Right ventricle myocardium superior (tissue), 1 donor: ENCODE data around the gene CCND2. TPM values are rescaled to one million over a fixed set of nuclear protein-coding genes. Genes with fewer than 3 reads are reported as not detected.

Experiments
- ATAC-seq: fragments of 200-7000 bp; cut with Tn5 transposase; one replicate; pipeline ENCODE4 v1.9.1; 2020; ENCODE audit warnings: mild to moderate bottlenecking; ENCODE audit not compliant: poor library complexity
- DNase-seq: peaks from one replicate; pipeline ENCODE4 v3.0.0-alpha.2; 2020
- intact Hi-C: fragments of 100-400 bp; cut with DNase I; formaldehyde crosslinking; loops from one replicate; pipeline ENCODE4 v1.11.2; 2022
- total RNA-seq: library from RNA; stranded (reverse); fragmentation: NEBNext Ultra II Directional; extraction: Animal tissue kit (Norgen Biotek cat#: 25700); gene quantifications from one replicate; pipeline ENCODE4 v1.2.1, GENCODE V29; 2021
- donor health status: DM: no; HTN: yes; CAD: no; lungs with severe emphysema.

CCND2 gene
- total RNA-seq, 1 donor from 2014 or later: 206 TPM

DNA sequence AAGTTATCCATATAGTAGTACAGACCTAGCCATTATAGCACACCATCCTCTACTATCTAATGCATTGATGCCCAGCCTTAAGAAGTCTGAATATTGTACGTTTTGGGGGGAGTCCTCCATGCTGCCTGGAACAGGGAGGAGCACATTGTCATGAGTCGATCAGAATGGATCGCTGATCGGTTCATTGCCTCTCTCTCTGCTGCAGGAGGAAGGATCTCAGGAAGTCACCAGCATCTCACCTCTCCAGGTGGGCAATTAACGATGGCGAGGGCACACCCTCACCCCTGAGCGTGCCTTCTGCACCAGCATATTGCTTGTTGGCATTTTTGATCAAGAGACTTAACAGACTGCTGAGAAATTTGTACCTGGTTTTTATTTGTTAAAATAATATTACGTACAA lies 11.5 kb downstream of the CCND2 start:
- intact Hi-C loops: no loop called here
- ATAC-seq: no peak
- no peak for DNase-seq

DNA sequence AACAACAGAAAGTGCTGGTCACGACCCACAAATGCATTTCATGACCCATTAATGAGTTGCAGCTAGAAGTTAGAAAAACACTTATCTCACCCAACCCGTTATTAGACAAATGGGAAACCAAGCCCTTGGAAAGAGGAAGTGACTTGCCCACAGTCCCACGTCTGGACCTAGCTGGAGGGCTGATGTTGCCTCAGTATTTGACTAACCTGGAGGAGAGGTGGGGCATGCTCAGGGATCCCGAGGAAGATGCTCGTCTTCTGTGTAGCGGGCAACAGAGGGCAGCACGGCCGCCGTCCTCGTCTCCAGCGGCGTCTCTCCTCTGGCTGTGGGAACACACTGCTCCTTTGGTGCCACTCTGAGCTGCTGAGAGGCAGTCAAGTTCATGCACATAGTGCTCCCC lies 12.7 kb downstream of the CCND2 start:
- ATAC-seq: no peak
- DNase-seq: no peak

DNA sequence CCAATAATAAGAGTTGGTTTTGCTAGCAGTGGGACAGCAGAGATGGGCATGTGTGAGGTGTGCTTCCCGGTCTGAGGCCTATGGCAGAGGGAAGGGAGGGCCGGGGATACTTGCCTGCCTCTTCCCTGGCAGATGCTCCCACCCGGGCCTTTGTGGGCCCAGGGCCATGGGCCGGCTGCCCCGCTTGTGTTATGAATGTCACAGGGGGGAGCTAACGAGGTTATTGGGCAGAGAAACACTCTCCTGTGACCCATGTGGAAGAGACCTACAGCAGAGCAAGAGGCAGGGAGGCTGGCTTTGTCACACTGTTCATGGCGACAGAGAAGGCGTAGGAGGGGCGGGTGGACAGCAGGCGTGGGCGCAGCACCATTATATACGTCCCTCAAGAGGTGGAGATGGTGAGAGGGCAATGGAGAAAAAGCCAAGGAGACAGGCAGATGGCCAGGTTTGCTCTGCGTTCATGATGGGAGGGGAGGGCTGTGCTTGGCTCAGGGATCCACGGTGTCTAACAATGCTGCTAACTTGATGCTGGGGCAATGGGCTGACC lies 13.3 kb downstream of the CCND2 start:
- intact Hi-C loops: no loop called here
- ATAC-seq (peak; percentile 14), DNase-seq (no peak)

More for the DNA sequence above, 12.7 kb downstream of the CCND2 start:
- intact Hi-C loops: no loop called here

DNA sequence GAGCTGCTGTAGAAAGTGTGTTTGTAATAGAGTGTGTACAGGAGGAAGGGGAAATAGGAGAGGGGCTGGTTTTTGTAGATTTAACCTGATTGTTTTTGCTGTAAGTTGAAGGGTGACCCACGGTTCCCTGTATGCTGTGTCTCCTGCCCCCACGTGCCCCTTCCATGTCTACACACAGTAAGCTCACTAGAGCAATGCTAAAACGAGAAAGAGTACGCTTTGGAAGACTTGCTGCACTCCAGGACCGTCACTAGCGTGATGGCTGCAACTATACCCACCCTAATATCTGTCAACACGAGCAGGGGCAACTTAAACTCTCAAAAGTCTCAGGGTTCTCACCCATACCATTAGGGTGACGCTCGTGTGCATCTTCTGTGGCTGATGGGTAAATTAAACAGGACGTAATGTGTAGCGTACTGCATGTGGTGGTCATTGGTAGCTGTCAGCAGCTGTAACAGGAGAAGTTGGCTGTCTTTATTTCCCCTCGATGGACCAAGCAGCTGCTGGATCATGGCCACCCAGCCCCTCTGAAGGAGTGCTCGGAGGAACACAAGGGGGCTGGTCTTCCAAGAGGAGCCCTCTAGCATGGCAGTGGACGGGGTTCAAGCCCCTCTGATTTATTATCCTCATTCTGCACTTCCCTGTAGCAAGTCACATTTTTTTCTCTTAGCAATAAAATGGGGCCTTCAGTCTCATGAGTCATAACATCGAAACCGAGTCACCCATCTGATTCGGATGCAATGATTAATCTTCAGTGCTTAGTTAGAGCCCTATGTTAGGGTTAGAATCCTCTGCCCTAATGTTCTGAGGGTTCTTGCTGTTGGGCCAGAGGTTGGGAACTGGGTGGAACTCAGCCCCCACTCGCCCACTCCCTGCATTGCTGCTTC lies 14.0 kb downstream of the CCND2 start:
- intact Hi-C loops: no loop called here
- ATAC-seq: no peak
- DNase-seq: no peak

DNA sequence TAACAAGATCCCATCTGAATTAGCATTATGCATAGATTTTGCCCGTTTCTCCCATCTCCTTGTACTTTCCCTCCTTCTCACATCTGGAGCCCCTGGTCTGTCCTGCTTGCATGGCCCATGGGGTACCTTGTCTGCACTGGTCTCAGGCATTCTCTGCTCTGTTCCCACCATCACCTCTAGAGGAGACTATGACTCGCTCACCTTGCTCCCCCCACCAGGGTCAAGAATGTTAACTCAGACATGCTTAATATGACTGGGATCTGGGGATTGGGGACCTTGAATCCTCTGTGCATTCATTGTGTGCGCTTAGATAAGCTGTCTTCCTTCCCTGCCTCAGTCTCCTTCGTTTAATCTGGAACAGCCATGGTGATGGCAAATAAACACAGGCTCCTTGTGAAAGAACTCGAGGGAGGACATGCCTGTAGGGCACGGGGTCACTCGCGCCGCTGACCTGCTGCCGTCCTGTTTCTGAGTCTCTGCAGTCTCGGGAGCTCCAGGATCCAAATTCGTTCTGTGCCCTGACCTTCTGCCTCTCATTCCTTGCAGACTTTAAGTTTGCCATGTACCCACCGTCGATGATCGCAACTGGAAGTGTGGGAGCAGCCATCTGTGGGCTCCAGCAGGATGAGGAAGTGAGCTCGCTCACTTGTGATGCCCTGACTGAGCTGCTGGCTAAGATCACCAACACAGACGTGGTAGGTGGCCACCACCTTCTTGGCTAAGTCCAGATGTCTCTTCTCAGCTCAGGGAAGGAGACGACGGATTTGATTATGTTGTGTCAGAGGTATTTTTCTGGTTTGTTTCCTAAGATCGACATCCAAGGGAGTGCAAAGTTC lies 15.0 kb downstream of the CCND2 start:
- ATAC-seq (no peak), DNase-seq (no peak)
- intact Hi-C loops: no loop called here

DNA sequence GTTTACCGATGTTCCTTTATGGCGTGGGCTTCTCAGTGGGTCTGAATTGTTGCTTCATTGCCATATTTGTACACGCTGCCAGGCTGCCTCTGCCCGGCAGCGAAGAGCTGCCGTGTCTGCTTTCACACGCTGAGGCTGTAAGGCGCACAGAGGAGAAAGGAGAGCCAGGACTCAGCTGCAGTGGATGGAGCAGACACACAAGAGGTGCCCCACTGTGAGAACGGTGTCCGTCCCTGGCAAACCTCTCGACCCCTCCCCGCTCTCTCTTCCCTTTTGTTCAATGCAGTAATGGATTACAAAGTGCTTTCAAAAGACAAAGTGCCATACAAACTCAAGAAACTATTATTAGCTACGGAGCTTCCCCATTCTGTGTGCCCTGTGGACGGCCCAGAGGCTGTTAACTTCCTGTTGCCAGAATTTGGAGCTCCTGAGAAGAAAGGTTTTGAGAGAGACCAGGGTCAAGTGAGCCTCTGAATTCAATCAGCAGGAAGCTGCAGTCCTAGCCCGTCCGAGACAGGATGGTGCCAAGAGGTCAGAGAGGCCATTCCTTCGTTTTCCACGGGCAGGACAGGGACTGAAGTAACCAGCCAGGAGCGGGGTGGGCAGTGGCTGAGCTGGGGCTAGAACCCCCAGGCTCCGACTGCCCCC lies 15.8 kb downstream of the CCND2 start:
- no peak for DNase-seq
- peak; percentile 25 for ATAC-seq
- intact Hi-C loops: no loop called here

DNA sequence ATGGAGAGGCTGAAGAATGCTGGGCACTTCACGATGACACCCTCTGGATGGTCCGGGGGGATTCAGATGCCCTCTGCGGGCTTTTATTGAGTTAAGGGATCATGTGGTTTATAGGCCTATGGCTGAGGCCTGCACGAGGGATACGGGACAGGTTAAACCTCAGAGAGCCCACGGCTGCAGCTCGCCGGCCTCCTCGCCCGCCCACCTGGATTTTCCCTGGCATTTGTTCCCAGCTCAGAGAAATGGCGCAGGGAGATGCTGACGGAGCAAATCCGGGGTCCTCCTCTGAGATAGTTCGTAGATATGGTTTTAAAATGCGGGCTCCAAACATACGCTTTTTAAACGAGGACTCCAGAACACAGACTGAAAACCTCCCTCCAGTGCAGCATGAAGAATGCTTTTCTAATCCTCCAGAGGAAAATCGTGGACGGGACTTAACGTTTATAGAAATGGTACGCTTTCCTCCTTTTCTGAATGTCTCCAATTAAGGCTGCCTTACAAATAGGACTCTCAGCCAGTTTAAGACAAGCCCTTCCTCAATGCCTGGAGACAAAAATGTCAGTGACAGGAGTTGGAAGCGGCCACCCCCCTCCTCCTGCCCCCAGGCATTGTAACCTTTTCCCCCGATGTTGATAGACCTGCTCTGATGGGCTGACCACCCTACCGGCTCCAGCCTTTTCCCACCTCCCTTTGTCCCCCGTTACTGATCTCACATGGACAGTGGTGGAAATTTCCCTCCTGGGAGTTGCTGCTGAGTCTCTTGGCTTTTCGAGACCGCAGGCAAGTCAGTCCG lies 16.6 kb downstream of the CCND2 start:
- no peak for ATAC-seq
- DNase-seq: no peak
- intact Hi-C loops: no loop called here

DNA sequence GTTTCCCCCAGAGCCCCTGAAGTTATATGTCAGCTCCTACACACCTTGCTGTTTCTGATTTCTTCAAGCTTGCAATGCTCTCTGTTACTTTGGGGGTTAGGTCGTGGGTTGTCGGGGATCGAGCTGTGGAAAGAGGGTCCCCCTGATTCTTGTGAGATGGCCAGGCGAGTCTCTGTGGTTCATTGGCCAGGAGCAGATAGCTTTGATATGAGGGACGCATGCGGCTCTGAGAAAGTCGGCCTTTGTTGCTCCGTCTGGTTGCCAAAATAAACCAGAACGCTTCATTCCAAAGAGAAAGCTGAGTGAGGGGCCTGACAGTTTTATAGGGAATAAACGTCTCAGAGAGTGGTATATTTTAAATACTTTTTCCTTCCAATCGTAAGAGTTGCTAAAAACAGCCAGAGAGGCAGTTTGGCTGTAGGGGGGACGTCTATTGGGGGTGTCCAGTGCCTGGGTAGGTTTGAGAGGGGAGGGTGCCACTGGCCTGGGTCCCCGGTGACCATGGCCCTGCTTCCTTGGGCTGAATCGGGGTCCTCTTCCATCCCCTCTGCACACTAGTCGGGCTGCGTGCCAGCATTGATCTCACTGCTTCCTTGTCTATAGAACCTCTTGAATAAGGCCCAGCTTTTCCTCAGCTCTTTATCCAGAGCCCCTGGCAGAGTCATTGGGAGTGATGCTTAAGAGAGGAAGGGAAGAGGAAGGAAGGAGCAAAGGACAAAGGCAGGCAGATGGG lies 18.9 kb downstream of the CCND2 start:
- no peak for ATAC-seq
- intact Hi-C loops: no loop called here
- no peak for DNase-seq

DNA sequence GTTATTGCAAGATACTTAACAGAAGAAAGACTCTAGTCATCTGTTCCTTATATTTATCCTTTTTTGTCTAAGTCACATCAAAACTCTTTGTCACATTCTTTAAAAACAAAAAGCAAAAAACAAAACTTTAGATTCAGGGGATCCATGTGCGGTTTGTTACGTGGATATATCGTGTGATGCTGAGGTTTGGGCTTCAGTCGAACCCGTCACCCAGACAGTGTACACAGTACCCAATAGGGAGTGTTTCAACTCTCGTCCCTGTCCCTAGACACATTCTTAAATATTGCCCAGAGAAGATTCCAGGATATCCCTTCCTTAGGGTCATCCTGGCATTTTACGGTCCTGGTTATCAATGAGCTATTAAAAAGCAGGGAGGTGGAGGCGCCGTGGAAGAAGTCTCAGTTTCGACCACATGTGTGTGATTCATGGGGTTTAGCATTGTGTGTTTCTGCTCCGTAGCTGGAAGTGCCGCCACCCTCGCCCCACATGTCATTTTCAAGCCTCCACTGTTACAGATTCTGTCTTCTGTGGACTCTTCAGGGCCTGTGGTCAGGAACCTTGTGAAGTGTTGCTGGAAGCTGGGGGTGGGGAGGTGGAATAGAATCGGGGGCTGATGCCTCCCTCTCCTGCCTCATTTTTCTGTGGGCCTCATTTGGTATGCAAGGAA lies 19.9 kb downstream of the CCND2 start:
- ATAC-seq (no peak), DNase-seq (no peak)
- intact Hi-C loops: no loop called here

DNA sequence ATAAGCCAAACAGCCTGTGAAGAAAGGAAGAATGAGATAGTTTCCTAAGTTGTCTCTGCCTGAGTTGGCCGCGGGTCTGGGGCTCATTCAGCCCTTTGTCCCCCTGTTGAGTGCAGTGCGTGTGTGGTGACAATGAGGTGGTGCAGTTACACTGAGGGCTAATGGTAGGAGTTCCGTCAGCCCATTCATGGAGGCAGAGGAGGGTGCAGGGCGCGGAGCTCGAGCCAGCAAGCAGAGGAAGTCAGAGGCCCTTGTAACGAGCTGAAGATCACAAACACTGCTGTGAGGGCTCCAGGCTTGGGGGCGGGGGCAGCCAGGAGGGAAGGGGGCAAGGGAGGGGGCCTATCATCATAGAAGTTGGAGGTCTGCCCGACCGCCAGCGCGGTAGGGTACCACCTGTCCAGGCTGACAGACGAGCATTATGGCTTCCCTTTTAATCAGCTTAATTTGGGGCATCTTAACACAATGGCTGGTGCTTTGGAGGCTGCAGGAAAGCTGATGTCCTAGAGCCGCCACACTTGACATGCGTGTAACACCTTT lies 20.5 kb downstream of the CCND2 start:
- intact Hi-C loops: no loop called here
- DNase-seq (no peak), ATAC-seq (peak; percentile 18)

DNA sequence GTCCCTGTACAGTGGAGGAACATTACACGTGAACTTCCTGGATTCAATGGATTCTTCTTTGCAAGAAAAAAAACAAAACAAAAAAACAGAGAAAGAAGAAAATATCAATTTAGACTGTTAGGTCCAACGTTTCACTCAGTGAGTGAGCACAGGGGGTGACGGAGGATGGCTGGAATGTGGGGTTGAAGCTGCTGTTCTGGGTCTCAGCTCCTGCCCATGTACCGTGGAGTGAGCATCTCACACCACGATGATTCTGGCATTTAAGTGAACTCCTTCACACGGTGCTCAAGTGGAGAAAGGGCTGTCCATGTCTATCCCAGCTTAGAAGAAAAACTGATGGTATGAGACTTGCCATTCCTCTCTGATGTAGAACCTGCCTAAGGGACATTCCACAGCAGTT lies 23.2 kb downstream of the CCND2 start:
- intact Hi-C loops: no loop called here
- no peak for DNase-seq
- ATAC-seq: no peak

DNA sequence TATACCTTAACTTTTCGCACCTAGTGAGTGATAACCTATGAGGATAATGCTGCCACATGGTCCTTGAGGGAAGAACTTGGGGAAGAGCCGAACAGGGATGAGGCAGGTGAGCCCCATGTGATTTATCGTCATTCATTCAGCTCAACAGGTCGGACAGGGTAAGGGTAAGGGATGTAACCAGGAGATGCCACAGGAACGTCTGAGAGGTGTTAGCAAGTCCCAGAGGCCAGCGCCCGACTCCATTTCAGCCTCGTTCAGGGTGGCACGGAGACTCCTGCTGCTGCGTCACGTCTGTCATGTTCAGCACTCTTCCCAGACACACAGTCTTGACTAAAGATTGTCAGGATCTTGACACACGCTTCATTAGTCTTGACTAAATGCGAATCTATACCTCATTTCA lies 24.1 kb downstream of the CCND2 start:
- ATAC-seq: no peak
- intact Hi-C loops: no loop called here
- DNase-seq: no peak

DNA sequence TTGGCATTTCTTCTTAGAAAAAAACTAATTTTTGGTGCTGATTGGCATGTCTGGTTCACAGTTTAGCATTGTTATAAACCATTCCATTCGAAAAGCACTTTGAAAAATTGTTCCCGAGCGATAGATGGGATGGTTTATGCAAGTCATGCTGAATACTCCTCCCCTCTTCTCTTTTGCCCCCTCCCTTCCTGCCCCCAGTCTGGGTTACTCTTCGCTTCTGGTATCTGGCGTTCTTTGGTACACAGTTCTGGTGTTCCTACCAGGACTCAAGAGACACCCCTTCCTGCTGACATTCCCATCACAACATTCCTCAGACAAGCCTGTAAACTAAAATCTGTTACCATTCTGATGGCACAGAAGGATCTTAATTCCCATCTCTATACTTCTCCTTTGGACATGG lies 27.3 kb downstream of the CCND2 start:
- ATAC-seq (peak; percentile 58), DNase-seq (no peak)
- intact Hi-C loops: no loop called here

DNA sequence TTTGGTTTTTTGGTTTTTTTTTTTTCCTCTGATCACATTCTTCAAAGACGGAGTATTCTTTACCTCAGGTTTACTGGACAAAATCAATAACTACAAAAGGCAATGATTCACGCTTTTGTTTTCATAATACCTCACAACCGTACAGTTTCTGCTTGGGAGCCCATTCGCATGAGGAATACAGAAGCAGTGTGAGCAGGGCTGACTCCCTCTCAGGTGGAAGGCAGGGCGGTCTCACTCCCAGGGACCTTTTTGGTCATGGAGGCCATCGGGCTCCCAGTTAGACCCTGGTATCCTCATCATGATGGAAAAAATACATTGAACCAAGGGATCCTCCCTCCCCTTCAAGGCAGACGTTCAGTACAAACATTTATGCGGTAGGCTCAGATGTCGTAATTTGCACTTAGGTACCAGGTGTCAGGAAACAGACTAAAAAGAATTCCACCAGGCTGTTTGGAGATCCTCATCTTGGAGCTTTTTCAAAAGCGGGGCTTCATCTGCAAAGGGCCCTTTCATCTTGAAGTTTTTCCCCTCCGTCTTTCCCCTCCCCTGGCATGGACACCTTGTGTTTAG lies 28.5 kb downstream of the CCND2 start:
- no peak for DNase-seq
- intact Hi-C loops: no loop called here
- ATAC-seq: no peak

DNA sequence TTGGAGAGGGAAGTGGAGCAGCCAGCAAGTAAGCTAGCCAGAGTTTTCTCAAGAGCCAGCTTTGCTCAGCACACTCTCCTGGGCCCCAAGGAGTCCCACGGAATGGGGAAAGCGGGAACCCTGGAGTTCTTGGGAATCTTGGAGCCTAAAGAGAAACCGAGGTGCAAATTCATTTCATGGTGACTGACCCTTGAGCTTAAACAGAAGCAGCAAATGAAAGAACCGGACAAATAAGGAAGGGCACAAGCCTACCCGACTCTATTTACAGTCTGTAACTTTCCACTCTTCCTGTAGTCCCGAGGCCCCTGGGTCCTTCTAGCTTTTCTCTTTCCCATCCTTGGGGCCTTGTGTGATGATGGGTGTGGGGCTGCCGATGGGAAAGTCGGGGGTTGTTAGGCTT lies 29.3 kb downstream of the CCND2 start:
- intact Hi-C loops: no loop called here
- no peak for ATAC-seq
- DNase-seq: no peak

DNA sequence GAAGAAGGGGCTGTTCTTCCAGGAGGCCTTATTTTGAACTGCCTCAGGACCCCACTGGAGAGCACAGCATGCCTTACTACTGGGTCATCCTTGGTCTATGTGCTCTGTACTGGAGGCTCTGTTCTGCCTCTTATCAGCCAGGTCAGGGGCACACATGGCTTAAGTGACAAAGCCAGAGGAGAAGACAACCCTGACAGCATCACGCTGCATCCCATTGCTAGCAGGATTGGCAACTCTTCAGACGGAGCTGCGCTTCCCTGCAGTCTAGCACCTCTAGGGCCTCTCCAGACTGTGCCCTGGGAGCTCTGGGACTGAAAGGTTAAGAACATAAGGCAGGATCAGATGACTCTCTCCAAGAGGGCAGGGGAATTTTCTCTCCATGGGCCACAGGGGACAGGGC lies 30.2 kb downstream of the CCND2 start:
- intact Hi-C loops: no loop called here
- peak; percentile 16 for ATAC-seq

More for the DNA sequence above, 30.2 kb downstream of the CCND2 start:
- DNase-seq: no peak
